ENCODE data around the gene PLA2G4C. TPM values are rescaled to one million over a fixed set of nuclear protein-coding genes. Genes with fewer than 3 reads are reported as not detected.
A peak's percentile ranks its signal among the peaks of the same experiment; 100 is the strongest.

The PLA2G4C gene
- total and polyA plus RNA-seq, 2 donors from 2014 or later = 11.0 to 16.5 TPM

- Histone ChIP-seq H3K27ac (ENCODE audit: low read depth in 2 of 2, low read length in 2 of 2) (no peak overlapping the region), H3K36me3 (ENCODE audit: control insufficient read depth in 2 of 3, insufficient read depth in 3 of 3, low read length in 3 of 3) (no peaks in the 10 kb centered on the region), H3K9me3 (ENCODE audit: control insufficient read depth in 2 of 3, insufficient read depth in 1 of 3, low read length in 3 of 3) (no peaks in the 10 kb centered on the region), H3K9ac (ENCODE audit: low read length in 3 of 3) (no peak overlapping the region), H3K4me1 (ENCODE audit: control insufficient read depth in 2 of 3, insufficient read depth in 2 of 3, low read depth in 1 of 3, low read length in 3 of 3) (no peaks in the 10 kb centered on the region), H3K4me3 (ENCODE audit: low read length in 3 of 3) (no peak overlapping the region), H3K27me3 (ENCODE audit: control insufficient read depth, insufficient read depth, low read length) (no peaks in the 10 kb centered on the region)
- TF ChIP-seq CTCF (IDR thresholded peaks at IDR 0.05; ENCODE audit: borderline replicate concordance, extremely low read depth, insufficient read depth) = peak; percentile 89
- peak in 4 of 5 donors; percentile 64 to 77 (median 72) for DNase-seq
- intact Hi-C loops (cut with DNase I) = loop anchor here (10.0 kb wide), 1 partner anchor 48 kb away; no protein-coding TSS in a partner anchor
- peak; percentile 62 for FAIRE-seq
These were observed 41.9 kb upstream of the PLA2G4C start for GRCh38 chr19:48152551-48152950.

- no peak overlapping the region for H3K9ac ChIP-seq (ENCODE audit: low read length in 3 of 3)
- DNase-seq = no peak
- H3K27me3 ChIP-seq (ENCODE audit: control insufficient read depth, insufficient read depth, low read length) = no peaks in the 10 kb centered on the region
- H3K9me3 ChIP-seq (ENCODE audit: control insufficient read depth in 2 of 3, insufficient read depth in 1 of 3, low read length in 3 of 3) = no peaks in the 10 kb centered on the region
- FAIRE-seq = no peak
- H3K27ac ChIP-seq (ENCODE audit: low read depth in 2 of 2, low read length in 2 of 2) = no peak overlapping the region
- no peak for TF ChIP-seq CTCF (IDR thresholded peaks at IDR 0.05; ENCODE audit: borderline replicate concordance, extremely low read depth, insufficient read depth)
- H3K36me3 ChIP-seq (ENCODE audit: control insufficient read depth in 2 of 3, insufficient read depth in 3 of 3, low read length in 3 of 3) = no peaks in the 10 kb centered on the region
- no peak overlapping the region for H3K4me3 ChIP-seq (ENCODE audit: low read length in 3 of 3)
- intact Hi-C loops (cut with DNase I) = no loop called here
- H3K4me1 ChIP-seq (ENCODE audit: control insufficient read depth in 2 of 3, insufficient read depth in 2 of 3, low read depth in 1 of 3, low read length in 3 of 3) = no peaks in the 10 kb centered on the region
These were observed 38.8 kb upstream of the PLA2G4C start for GRCh38 chr19:48149430-48149829.

- Histone ChIP-seq H3K36me3 (ENCODE audit: control insufficient read depth in 2 of 3, insufficient read depth in 3 of 3, low read length in 3 of 3) (no peaks in the 10 kb centered on the region), H3K9me3 (ENCODE audit: control insufficient read depth in 2 of 3, insufficient read depth in 1 of 3, low read length in 3 of 3) (no peaks in the 10 kb centered on the region), H3K9ac (ENCODE audit: low read length in 3 of 3) (no peak overlapping the region), H3K4me3 (ENCODE audit: low read length in 3 of 3) (no peak overlapping the region), H3K27ac (ENCODE audit: low read depth in 2 of 2, low read length in 2 of 2) (no peak overlapping the region), H3K27me3 (ENCODE audit: control insufficient read depth, insufficient read depth, low read length) (no peaks in the 10 kb centered on the region), H3K4me1 (ENCODE audit: control insufficient read depth in 2 of 3, insufficient read depth in 2 of 3, low read depth in 1 of 3, low read length in 3 of 3) (no peaks in the 10 kb centered on the region)
- intact Hi-C loops (cut with DNase I) = no loop called here
- DNase-seq = peak in 2 of 5 donors; percentile 8 to 29
- no peak for FAIRE-seq
- no peak for TF ChIP-seq CTCF (IDR thresholded peaks at IDR 0.05; ENCODE audit: borderline replicate concordance, extremely low read depth, insufficient read depth)
These were observed 38.0 kb upstream of the PLA2G4C start for GRCh38 chr19:48148576-48148975.

GRCh38 chr19:48147597-48148175, 37.1 kb upstream of the PLA2G4C start:
- no peak overlapping the region for H3K4me3 ChIP-seq (ENCODE audit: low read length in 3 of 3)
- TF ChIP-seq CTCF (IDR thresholded peaks at IDR 0.05; ENCODE audit: borderline replicate concordance, extremely low read depth, insufficient read depth) = no peak
- H3K9ac ChIP-seq (ENCODE audit: low read length in 3 of 3) = no peak overlapping the region
- H3K36me3 ChIP-seq (ENCODE audit: control insufficient read depth in 2 of 3, insufficient read depth in 3 of 3, low read length in 3 of 3) = no peaks in the 10 kb centered on the region
- intact Hi-C loops (cut with DNase I) = no loop called here
- no peaks in the 10 kb centered on the region for H3K27me3 ChIP-seq (ENCODE audit: control insufficient read depth, insufficient read depth, low read length)
- DNase-seq (no peak), FAIRE-seq (no peak)
- no peak overlapping the region for H3K27ac ChIP-seq (ENCODE audit: low read depth in 2 of 2, low read length in 2 of 2)
- H3K4me1 ChIP-seq (ENCODE audit: control insufficient read depth in 2 of 3, insufficient read depth in 2 of 3, low read depth in 1 of 3, low read length in 3 of 3) = no peaks in the 10 kb centered on the region
- no peaks in the 10 kb centered on the region for H3K9me3 ChIP-seq (ENCODE audit: control insufficient read depth in 2 of 3, insufficient read depth in 1 of 3, low read length in 3 of 3)

All from kidney (tissue), 14 donors.